ENCODE data around the gene RHEBL1.

The RHEBL1 gene, protein sequence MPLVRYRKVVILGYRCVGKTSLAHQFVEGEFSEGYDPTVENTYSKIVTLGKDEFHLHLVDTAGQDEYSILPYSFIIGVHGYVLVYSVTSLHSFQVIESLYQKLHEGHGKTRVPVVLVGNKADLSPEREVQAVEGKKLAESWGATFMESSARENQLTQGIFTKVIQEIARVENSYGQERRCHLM

DNA sequence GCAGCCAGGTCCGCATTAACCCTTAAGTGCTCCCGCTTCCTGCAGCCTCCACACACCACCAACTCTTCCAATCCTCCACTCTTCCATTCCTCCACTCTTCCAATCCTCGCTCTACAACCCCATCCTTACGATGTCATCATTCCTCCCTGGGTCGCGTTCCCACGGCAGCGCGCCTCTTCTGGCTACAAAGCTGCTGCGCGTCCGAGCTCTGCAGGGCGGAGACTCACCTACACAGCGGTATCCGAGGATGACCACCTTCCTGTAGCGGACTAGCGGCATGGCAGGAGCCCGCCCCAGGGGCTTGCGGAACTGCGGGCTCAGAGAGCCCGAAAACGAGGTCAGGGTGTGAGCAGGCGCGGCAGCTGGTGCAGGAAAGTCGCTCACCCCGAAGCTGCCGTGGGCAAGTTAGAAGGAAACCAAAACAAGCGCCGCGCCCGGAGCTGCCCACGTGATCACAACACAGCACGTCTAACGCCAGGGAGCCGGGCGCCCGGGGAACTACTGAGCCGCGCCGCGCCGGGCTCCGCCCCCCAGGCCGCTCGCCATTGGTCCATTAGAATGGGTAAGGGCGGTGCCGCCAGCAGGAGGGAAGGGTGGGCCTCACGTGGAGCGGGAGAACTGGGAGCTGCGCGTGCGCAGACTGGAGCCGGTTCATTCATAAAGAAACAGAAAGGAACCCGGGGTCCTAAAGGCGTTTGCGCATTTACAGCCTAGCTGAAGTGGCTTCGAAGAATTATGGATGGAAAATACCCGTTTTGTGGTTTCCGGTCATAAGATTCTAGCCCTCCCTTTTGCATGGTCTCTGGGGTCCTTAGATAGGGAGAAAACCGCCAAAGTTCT lies at the start of gene RHEBL1:
RHEBL1 (minus strand) TSS at position 473 of the 840 bp plus-strand sequence; CDS start at position 279, 194 bp downstream.
- peak; percentile 97 to 98 for DNase-seq

GRCh38 chr12:49111206-49111605 lies 41.4 kb upstream of the RHEBL1 start:
- no peak for DNase-seq

- peak; percentile 96 to 97 for DNase-seq
These were observed 40.8 kb upstream of the RHEBL1 start, which contains the start of gene LMBR1L for GRCh38 chr12:49110464-49111155. Gene LMBR1L, minus strand, starts transcription at chr12:49110847. Its CDS starts 292 bp downstream, at chr12:49110555.

DNA sequence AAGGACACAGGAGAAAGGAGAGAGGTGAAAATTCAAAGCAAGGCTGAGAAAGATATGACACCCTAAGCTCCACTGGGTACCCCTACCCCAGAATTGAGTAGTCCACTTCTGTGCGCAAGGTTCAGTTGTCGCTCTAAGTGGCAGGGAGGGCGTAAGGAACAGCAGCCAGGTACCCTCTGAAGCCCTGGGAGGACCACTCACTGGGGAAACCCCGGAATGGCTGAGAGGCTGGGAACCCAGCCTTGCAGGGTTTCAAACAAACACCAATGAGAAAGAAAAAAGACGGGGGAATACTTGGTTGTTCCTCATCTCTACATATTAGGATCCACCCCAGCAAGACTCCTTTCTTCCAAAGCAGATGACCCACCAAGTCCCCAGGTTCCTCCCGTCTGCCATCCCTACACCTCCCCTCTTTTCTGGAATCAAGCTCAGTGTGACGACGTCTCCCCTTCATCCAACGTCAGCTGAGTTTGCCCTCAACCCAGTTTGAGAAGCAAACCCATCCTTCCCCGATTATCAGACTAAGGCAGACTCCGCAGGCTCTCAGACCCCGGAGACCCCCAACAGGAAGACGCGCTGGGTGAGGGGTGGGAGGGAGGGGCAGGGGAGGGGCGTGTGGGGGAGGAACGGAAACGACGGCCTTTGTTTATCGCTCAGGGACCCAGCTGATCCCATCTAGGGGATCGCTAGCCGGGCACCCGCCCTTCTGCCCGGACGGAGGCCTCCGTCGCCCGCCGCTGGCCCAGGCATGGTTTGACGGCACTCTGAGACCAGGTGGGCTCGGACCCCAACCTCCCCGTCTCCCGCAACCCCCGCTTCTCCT lies 40.1 kb upstream of the RHEBL1 start:
- DNase-seq: no peak

DNA sequence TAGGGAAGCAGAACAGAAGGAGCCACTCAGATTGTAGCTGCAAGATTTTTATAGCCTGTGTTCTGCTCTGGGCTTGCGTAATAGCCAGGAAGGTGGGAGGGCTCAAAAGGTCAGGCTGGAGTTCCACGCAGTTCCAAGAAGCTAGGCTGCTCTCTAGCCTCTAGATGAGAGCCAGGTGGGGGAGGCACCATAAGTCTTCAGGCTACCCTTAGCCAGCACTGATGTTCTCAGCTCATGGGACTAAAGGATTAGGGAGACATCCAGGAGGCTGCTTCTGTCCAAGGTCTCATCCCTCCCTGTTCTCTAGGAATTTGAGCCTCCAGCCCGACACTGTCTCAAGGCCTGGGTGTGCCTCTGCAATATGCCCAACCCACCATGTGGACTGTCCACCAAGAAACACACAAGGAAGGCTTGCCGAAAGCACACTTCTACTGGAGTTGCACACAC lies 39.2 kb upstream of the RHEBL1 start:
- DNase-seq: no peak

DNA sequence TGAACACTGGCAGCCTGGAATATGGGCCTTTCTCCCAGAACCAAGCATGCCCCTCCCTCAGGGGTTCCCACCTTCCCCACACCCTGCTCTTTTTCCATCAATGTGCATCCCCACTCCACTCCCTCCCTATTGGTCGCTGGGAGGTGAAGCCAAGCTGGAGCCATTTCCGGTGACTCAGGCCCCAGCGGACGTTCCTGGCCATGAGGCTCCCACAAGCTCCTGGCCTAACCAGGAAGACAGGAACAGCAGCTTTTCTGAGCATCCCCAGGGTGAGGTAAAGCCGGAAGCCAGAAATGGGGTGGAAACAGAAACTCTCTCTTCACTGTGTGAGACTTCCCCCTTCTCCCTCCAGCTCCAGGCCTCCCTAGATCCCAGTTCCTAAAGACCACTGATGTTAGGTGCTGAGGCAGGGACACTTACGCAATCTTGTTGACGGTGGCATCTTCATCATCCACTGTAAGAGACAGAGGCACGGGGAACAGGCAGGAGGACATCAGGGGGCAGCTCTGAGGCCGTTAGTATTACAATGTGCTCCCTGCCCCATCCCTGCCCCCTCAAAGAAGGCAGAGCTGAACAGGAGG lies 35.8 kb upstream of the RHEBL1 start:
- no peak for DNase-seq

DNA sequence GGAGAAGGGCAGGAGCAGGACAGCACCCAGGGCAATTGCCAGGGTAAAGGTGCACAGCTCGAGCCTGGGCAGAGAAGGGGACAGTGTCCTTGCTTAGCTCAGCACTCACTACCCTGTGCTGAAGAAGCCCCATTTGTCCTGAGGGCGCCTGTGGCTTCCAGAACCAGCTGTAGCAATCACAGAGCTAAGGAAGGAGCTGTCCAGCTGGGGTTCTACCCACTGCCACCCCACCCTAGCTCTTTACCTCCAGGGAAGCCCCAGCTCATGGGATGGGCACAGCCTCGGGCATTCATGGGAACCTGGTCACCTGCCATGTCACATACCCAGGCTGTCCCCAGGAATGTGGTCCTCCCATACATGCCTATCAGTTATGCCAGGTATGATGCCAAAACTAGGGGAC lies 35.0 kb upstream of the RHEBL1 start:
- no peak for DNase-seq

DNA sequence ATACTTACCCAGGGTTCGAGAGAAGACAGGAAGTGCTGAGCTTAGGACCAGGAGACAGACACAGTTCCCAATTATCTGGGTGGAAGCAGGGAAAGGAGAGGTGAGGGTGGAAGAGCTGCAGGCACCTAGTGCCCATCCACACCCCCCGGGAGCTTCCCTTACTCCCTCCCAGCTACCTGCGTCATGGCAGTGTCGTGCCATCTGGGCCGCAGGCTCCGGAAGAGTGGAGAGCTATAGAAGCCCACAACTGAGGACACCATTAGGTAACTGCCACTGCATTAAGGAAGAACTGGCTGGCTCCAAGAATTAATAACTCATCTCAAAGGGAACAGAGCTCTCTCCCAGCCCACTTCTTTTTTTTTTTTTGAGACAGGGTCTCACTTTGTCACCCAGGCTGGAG lies 30.6 kb upstream of the RHEBL1 start:
- no peak for DNase-seq

DNA sequence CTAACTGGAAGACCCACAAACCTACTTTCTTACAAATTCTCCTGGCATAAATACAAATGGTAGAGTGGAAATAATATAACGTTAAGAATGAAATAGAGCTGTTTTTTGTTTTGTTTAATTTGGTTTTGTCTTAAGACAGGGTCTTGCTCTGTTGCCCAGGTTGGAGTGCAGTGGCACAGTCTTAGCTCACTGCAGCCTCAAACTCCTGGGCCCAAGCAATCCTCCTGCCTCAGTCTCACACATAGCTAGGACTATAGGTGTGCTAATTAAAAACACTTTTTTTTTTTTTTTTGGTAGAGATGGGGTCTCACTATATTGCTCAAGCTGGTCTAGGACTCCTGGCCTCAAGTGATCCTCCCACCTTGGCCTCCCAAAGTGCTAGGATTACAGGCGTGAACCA lies 28.9 kb upstream of the RHEBL1 start:
- no peak for DNase-seq

GRCh38 chr12:49098035-49098451 lies 28.3 kb upstream of the RHEBL1 start:
- peak; percentile 62 to 64 for DNase-seq

GRCh38 chr12:49097381-49097780 lies 27.6 kb upstream of the RHEBL1 start:
- DNase-seq: no peak

DNA sequence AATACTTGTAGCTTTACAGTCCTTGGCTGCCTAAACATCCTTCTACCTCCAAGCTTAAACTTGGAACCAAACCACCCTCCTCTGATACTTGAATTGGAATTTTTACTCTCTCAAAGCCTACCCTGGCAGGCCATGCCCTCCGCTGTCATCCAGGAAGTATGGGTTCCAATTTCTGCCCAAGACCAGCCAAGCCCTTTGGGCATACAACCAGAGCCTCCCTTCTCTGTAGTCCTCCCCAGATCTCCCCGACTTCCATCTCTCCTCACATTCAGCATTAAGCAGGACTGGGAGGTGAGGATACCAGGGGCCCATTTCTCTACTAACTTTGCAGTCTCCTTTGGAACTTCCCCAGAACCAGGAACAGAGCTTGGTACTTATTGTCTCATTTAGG lies 25.2 kb upstream of the RHEBL1 start:
- no peak for DNase-seq

DNA sequence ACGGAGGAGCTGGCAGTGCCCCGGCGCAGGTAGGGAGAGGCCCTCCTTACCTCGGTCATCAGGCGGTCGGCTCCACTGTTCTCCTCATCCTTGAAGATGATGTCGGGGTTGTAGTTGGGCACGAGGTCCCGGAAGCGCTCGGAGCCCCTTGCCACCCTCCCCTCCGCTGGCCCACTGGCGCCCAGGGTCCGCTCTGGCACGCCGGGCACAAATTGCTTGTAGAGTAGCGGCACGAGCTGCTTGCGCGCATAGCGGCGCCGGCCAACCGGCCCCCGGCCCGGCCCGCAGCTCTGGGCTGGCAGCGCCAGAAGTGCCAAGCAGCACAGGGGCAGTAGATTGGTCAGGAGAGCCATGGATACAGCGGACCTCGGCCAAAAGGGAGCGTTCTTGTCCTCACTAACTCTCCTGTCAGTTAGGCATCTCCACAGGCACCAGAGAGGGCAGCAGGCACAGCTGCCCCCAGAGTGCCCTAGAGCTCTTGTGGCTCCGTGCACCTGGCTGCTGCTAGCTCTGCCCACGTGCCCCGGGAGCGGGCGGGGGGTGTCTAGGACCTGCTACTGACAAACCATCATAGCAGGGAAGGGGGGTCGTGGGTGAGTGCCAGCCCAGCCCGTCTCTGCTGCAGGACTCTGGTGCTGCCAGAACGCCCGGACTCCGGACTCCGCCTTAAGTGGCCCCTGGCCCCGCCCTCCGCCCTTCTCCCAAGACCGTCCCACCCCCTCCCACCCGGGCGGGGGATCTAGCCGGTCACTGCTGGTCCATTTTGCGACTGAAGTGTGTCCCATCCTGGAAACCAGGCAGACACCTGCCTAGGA lies 24.6 kb upstream of the RHEBL1 start, which contains the start of gene DHH:
DHH (minus strand) TSS at position 642 of the 815 bp plus-strand sequence; CDS start at position 353, 289 bp downstream.
- no peak for DNase-seq

- no peak for DNase-seq
These were observed 24.0 kb upstream of the RHEBL1 start for GRCh38 chr12:49093792-49094159.

- no peak for DNase-seq
These were observed 23.1 kb upstream of the RHEBL1 start for GRCh38 chr12:49092816-49093406.

DNA sequence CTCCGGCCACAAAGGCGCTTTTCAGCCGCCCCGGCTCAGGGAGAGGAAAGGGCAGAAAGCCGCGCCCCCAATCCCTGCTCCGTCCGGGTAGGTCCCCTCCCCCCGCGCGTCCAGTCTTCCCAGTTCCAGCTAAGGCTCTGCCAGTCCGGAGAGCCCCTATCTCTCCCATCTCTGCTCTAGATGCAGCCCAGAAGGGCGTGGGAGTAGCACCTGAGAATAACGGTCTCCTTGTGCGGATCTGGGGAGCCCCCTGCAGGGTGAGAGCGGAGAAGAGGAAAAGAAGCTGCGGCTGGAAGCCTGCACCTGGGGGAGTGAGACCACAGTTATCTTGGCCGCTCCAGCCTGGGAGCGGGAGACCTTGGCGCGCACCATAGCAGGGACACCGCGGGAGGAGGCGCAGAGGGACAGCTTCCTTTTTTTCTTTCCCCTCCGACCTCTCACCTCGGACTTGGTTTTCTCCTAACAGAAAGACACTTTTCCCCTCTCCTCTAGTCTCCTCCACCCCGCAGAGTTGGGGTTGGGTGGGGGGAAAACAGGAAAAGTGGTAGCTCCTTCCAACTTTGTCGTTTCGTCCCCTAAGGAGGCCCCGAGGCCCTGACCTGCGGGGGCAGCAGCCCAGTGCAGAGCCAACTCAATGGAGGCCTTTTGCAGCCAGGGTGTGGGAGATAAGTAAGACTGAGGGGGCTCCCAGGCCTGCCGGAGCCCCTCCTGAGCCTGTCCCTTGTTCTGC lies 22.5 kb upstream of the RHEBL1 start:
- DNase-seq: peak; percentile 61 to 64

- DNase-seq: no peak
These were observed 22.0 kb upstream of the RHEBL1 start for GRCh38 chr12:49091836-49092085.

DNA sequence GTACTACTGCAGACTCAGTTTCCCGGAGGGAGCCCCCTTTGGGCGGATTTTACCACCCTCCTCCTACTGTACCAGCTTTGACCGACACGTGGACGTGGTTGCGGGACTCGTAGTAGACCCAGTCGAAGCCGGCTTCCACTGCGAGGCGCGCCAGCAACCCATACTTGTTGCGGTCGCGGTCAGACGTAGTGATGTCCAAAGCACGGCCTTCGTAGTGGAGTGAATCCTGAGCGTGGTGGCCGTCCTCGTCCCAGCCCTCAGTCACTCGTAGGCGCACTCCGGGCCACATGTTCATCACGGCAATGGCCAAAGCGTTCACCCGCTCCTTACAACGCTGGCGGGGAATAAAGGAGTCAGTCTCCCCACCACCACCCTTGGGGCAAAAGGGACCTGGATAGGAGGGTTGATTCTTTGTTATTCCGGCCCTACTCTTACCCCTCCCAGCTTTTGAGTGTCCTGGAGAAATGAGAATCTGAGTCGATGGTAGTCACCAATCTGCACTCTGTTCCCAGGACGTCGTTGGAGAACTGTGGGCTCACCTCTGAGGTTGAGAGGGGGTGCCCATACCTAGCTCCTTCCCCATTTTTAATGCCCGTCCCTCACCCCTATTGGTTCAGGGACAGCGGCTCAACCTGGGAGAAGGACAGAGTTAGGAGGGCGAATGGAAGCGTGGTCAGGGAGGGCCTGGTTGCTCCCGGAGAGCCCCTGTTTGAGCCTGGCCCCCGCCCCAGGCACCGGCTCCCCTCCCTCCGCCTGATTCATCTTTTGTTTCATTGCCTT lies 21.5 kb upstream of the RHEBL1 start:
- DNase-seq: no peak
